Neutrophil (primary cell): ENCODE measurements around the gene GCSH.
"Not testable (repeated sequence)": the region's sequence is repeated elsewhere in the genome, so short reads cannot be mapped to it uniquely, and the experiment has no call there.

Source experiments
- H3K27ac ChIP-seq: fragments of 200-600 bp; sonication (generic); 2 replicates; pipeline ENCODE4 v1.5.1; 2016; ENCODE audit warnings: mild to moderate bottlenecking, moderate library complexity
- H3K27me3 ChIP-seq: fragments of 200-600 bp; sonication (generic); 2 replicates; pipeline ENCODE4 v1.6.0; 2016; ENCODE audit warnings: mild to moderate bottlenecking
- H3K36me3 ChIP-seq: fragments of 200-600 bp; sonication (generic); 2 replicates; pipeline ENCODE4 v1.5.1; 2017
- H3K4me1 ChIP-seq, 2 experiments: fragments of 200-600 bp in 1 of 2; sonication (generic) in 1 of 2; 1 replicate in 1 of 2; 2 replicates in 1 of 2; pipeline versions ENCODE4 v1.5.1 to v1.6.1; 2013 to 2016; ENCODE audit warnings: low read depth in 1 of 2, low read length in 1 of 2, mild to moderate bottlenecking in 1 of 2, moderate library complexity in 1 of 2; ENCODE audit not compliant: control insufficient read depth in 1 of 2, insufficient read depth in 1 of 2
- H3K4me3 ChIP-seq, 2 experiments: fragments of 200-600 bp in 1 of 2; sonication (generic) in 1 of 2; 1 replicate in 1 of 2; 2 replicates in 1 of 2; pipeline ENCODE4 v1.5.1; 2013 to 2016; ENCODE audit warnings: low read depth in 1 of 2, low read length in 1 of 2, mild to moderate bottlenecking in 1 of 2, moderate library complexity in 1 of 2
- H3K9me3 ChIP-seq: fragments of 200-600 bp; sonication (generic); 2 replicates; pipeline ENCODE4 v1.5.1; 2016
- TF ChIP-seq, protein P1 (sequence below): fragments of 200-600 bp; sonication (generic); IDR thresholded peaks from 2 replicates; pipeline ENCODE4 v1.5.1; 2016; ENCODE audit warnings: antibody characterized with exemption

The GCSH gene

DNA sequence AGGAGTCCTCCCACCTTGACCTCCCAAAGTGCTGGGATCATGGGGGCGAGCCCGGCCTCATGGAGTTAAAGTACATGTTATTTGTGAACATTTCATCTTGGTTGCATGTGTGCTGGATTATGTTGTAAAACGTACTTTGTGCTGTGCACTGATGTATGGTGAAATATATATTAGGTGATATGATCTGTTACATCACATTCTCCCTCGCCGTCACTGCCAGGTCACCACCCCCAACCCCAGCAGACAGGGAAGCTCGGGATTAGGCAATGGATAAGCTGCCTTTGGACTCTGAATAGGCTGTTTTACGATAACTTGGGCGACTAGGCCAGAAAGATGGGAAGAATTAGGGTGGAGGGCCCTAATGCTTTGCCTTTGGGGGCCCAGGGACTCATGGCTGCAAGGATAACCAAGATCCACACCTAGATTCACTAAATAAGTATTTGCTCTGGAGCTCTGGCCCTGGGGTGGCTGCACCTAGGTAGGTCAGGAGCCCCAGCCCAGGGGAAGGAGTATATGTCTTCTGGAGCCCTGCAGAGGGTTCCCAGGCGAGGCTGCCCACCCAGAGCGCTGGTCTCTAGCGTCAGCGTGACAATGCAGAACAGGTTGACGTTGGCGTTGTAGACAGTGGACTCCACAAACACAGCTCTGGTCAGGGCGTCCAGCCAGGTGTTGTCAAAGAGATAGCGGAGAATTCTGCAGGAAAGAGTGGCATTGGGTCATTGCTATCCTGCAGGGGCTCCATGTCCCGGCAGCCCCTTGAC, 27.1 kb upstream of the GCSH start:
- no peaks in the 10 kb centered on the region for H3K9me3 ChIP-seq
- H3K4me3 ChIP-seq: no peak overlapping the region
- no peaks in the 10 kb centered on the region for H3K4me1 ChIP-seq
- H3K36me3 ChIP-seq: no peaks in the 10 kb centered on the region
- H3K27ac ChIP-seq: no peak overlapping the region
- TF ChIP-seq, protein P1, sequence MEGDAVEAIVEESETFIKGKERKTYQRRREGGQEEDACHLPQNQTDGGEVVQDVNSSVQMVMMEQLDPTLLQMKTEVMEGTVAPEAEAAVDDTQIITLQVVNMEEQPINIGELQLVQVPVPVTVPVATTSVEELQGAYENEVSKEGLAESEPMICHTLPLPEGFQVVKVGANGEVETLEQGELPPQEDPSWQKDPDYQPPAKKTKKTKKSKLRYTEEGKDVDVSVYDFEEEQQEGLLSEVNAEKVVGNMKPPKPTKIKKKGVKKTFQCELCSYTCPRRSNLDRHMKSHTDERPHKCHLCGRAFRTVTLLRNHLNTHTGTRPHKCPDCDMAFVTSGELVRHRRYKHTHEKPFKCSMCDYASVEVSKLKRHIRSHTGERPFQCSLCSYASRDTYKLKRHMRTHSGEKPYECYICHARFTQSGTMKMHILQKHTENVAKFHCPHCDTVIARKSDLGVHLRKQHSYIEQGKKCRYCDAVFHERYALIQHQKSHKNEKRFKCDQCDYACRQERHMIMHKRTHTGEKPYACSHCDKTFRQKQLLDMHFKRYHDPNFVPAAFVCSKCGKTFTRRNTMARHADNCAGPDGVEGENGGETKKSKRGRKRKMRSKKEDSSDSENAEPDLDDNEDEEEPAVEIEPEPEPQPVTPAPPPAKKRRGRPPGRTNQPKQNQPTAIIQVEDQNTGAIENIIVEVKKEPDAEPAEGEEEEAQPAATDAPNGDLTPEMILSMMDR: no peak
- H3K27me3 ChIP-seq: no peaks in the 10 kb centered on the region

DNA sequence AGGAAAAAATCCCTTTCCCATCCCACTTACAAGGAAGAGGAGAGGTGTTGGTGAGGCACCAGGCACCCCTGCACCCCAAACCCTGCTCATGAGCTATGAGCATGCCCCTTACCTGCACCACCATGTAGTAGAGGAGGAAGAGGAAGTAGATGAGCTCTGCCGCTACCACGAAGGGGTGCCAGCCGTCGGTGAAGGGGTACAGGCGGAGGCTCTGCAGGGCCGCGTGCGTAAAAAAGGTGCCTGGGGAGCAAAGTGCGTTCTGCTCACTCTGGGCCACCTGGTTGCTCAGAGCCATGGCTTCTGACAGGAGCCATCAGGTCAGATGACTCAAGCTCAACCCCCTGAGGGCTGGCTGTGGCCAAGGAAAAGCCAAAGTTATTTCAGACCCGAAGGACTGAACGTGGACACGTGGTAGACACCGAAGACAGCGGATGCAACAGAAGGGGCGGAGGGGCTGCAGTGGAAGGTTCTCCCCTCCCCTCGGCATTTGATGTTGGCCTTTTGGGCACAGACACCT, 25.3 kb upstream of the GCSH start:
- H3K4me1 ChIP-seq: no peaks in the 10 kb centered on the region
- H3K4me3 ChIP-seq: no peak overlapping the region
- H3K36me3 ChIP-seq: no peaks in the 10 kb centered on the region
- no peaks in the 10 kb centered on the region for H3K9me3 ChIP-seq
- no peak overlapping the region for H3K27ac ChIP-seq
- peaks cover 3% of the 10 kb centered on the region for H3K27me3 ChIP-seq
- TF ChIP-seq, protein P1: no peak

DNA sequence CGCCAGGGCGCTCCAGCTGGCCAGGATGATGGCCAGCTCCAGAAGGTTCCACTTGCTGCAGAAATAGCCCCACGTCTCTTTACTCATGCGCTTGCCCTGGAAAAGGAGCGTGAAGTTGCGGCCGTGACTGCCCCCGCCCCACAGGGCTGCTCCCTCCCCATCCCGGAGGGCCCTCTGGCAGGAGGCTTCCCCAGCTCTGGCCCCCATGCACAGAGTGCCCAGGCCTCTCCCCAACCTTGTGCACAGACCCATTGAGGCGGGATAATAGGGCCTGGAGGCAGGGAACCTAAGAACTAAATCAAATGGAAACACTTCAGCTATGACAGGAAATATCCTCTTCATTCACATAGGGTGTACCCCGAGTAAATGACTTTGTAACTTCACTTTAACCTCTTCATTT, 21.2 kb upstream of the GCSH start:
- TF ChIP-seq, protein P1: no peak
- Histone ChIP-seq H3K27me3 (peaks cover 7% of the 10 kb centered on the region), H3K9me3 (no peaks in the 10 kb centered on the region), H3K4me1 (no peaks in the 10 kb centered on the region), H3K27ac (no peak overlapping the region), H3K36me3 (no peaks in the 10 kb centered on the region), H3K4me3 (no peak overlapping the region)

DNA sequence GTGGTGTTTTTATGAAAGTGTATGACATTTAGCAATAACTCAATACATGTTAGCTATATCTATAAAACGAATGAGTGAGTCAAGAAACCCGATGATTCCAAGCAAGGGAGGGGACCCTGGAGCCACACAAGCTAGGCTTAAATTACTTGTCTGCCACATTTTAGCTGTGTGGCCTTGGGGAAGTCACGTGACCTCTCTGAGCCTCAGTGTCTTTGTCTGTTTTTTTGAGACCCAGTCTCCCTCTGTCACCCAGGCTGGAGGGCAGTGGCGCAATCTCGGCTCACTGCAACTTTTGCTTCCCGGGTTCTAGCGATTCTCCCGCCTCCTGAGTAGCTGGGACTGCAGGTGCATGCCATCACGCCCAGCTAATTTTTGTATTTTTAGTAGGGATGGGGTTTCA, 20.1 kb upstream of the GCSH start:
- TF ChIP-seq, protein P1: no peak
- Histone ChIP-seq H3K4me3 (no peak overlapping the region), H3K4me1 (no peaks in the 10 kb centered on the region)

DNA sequence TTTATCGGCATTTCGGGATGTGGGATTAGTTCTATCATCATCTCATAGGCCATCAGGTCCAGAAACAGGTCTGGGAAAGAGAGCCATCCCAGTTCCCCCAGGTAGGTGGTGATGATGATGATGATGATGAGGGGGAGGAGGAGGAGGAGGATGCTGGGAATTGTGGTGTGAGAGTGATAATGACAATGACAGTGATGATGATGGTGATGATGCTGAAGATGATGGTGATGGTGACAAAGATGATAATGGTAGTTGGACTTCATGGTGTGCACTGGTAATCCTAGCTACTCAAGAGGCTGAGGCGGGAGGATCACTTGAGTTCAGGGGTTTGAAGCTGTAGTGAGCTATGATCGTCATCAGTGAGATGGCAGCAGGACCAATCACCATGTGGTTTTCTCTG, 16.3 kb upstream of the GCSH start:
- peaks cover 7% of the 10 kb centered on the region for H3K27me3 ChIP-seq
- no peak overlapping the region for H3K27ac ChIP-seq
- H3K36me3 ChIP-seq: no peaks in the 10 kb centered on the region
- H3K4me3 ChIP-seq: no peak overlapping the region
- no peaks in the 10 kb centered on the region for H3K9me3 ChIP-seq
- TF ChIP-seq, protein P1: no peak
- H3K4me1 ChIP-seq: no peaks in the 10 kb centered on the region

More for the DNA sequence above, 20.1 kb upstream of the GCSH start:
- H3K27me3 ChIP-seq: peaks cover 7% of the 10 kb centered on the region
- no peaks in the 10 kb centered on the region for H3K9me3 ChIP-seq
- no peaks in the 10 kb centered on the region for H3K36me3 ChIP-seq
- H3K27ac ChIP-seq: no peak overlapping the region

DNA sequence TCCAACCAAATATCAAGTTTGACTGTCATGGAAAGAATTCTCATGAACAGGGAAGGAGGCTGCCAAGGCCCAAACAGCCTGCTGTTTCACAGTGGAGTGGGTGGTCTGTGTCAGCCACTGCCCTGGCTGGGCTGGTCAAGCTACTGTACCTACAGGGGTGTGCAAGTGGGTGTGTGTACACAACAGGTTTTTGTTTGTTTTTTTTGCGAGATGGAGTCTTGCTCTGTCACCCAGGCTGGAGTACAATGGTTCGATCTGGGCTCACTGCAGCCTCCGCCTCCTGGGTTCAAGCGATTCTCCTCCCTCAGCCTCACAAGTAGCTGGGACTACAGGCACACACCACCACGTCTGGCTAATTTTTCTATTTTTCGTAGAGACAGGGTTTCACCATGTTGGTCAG, 13.1 kb upstream of the GCSH start:
- not testable (repeated sequence) for H3K27me3 ChIP-seq, H3K36me3 ChIP-seq, H3K9me3 ChIP-seq, H3K4me1 ChIP-seq, H3K27ac ChIP-seq, H3K4me3 ChIP-seq
